ENCODE measurements around the gene PTPRE.

PTPRE gene

DNA sequence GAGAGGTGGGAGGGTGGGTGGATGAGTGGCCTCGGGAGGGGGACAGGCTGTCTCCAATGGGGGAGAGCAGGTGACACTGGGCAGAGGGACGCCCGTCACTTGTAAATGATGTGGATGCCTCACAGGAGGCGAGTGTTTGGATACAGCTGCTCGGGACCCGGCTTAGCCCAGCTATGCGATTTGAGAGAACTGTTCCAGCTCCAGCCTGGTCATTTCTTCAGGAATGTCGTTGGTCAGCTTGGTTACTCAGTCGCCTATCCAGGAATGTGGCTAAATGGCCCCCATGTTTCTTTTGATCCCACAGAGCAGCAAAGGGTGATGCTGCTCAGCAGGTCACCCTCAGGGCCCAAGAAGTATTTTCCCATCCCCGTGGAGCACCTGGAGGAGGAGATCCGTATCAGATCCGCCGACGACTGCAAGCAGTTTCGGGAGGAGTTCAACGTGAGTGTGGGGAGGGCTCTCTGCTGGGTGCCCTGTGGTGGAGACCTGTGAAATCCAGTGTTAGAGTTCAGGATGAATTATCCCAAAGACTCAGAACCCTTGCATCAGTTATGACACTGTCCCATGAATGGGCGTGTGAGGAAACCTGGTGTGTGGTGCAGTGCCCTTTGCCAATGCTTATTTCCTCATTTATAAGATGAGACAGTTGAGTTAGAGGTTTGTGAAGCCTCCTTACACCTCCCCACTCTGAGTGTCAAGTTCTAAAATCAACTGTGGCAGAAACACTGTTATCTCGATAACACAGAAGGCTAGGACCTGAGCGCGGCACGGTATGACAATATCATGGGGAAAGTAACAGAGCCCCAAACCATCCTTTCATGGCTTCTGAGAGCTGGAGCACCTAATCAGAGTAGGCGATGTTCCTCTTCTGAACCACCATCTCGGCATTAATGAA is 142.6 kb downstream of the PTPRE start:
- DNase-seq: no peak

DNA sequence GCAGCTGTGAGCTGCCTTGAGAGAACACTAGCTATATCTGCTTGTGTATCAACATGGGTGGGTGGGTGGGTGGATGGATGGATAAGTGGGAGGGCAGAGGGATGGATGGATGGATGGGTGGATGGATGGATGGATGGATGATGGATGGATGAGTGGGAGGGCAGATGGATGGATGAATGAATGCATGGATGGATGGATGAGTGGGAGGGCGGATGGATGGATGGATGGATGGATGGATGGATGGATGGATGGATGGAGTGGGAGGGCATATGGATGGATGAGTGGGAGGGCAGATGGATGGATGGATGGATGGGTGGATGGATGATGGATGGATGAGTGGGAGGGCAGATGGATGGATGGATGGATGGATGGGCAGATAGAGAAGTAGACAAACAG is 143.2 kb downstream of the PTPRE start:
- DNase-seq: no peak

DNA sequence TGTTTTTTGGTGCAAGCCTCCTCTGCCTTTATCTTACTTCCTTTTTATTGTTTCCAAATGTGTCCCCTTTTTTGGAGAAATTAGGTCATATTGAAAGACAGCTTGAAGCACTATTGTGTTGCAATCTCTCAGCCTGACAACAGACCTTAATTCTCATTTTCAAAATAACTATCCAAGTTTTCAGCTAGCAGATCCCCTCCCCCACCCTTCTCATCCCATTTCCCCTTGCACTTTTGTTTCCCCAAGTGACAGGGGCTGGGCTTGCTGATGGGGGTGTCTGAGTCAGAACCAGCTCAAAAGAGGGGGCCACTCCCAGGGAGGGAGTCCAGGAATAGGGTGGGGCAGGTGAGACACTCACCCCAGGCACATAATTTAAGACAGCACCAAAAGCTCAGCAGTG is 144.0 kb downstream of the PTPRE start:
- no peak for DNase-seq

DNA sequence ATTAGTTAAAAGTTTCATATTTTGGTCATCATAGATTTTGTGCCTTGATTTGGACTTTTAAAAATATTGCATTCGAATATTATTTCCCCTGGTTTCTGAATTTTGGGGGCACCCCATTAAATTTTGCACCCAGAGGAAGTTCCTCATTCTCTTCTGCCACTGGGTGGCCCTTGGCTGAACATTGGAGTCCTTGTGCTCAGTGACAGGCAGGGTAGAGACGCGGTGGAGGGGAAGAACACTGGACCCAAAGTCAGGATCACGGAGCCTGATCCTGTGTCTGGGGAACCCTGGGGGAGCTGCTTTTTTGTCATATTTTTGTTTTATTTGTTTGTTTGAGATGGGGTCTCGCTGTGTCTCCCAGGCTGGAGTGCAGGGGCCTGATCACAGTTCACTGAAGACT is 144.6 kb downstream of the PTPRE start:
- DNase-seq: no peak

DNA sequence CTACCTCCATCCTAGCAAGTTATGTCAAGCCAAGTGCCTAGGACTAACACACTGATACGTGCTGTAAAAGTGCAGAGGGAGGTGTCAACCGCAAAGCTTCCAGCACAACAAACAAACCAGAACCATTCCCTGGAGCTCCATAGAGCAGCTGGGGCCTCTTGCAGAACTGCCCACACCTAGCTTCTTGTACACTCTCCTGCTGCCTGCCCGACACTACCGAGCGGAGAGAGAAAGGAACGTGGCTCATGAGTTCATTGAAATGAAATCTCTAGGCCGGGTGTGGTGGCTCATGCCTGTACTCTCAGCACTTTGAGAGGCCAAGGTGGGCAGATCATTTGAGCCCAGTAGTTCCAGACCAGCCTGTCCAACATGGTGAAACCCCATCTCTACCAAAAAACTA is 145.8 kb downstream of the PTPRE start:
- DNase-seq: no peak

DNA sequence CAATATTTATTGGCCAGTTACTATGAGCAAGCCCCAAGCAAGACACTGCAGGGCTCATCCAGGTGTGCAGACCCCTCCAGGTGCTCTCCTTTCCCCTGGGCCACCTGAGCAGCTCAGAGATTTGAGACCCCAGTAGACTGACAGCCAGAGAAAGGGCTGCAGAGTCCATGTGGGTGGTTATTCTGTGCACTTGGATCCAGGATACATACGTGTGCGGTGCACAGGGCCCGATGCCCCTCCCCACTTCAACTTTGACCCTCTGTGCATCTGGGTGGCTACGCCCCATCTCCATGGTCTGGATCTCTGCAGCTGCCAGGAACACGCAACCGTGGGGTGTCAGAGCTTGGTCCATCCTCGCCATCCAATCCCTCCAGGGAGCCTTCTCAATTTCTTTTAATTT is 146.5 kb downstream of the PTPRE start:
- no peak for DNase-seq

DNA sequence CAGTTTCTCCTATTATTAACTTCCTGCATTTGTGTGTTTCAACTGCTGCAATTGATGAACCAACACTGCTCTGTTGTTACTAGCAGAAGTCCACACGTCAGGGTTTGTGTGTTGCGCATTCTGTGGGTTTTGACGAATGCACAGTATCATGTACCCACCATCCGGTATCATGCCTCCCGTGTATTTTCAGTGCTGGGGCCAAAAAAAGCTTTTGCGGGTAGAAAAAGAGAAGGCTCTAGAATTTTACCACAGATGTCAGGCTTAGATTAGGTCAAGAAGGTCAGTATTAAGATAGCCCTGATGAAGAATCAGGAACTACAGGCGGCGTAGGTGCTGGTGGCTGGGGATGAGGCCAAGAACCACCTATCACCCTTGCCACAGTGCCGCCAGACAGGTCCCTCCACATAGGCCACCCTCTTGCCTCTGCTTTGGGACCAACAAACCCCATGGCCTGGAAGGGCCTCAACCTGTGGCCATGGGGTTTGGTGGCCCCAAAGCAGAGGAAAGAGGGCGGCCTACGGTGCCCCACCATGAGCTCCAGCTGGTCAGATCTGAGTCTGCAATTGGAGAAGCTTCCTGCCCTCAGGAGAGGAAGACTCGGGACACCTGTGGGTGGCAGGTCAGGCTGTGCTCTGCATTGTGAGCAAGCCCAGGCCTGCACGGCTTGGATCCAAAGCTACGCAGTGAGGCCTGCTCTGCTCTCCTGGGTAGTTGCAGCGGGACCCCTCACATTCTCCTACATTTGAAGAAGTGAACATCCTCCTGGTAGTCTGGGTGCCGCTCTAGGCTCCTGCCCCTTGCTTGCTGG is 147.5 kb downstream of the PTPRE start:
- DNase-seq: no peak

DNA sequence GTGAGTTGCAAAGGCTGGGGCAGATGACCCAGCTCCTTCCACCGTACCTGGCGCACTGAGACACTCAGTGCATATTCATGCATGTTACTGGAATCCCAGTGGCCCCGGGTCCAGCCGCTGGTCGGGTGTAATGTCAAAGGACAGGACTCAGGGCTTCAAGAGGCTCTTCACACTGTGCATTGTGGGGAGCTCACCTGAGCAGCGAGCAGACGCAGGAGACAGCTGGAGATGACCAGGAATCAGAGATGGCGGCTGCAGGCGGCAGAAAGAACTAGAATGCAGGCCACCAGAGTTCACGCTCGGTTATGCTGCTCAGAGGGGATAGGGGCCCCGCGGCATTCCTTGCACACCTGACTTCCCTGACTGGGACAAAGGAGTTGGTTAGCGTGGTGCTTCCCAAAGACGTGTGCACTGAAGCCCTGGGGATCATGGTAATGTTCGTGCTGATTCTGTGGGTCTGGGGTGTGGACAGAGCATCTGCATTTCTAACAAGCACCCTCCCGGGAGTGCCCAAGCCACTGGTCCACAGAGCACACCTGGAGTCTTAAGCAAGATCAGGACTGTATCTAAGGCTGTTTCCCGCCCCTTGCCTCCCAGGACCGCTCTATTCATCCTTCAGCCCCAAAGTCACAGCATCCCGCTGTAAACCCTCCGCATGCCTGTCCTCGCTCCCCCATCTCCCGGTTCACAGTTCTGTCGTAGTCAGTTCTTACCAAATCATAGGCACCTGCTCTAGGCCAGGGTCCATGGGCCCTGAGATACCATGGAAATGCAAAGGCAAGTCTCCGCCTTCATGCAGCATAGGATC is 148.4 kb downstream of the PTPRE start:
- no peak for DNase-seq

DNA sequence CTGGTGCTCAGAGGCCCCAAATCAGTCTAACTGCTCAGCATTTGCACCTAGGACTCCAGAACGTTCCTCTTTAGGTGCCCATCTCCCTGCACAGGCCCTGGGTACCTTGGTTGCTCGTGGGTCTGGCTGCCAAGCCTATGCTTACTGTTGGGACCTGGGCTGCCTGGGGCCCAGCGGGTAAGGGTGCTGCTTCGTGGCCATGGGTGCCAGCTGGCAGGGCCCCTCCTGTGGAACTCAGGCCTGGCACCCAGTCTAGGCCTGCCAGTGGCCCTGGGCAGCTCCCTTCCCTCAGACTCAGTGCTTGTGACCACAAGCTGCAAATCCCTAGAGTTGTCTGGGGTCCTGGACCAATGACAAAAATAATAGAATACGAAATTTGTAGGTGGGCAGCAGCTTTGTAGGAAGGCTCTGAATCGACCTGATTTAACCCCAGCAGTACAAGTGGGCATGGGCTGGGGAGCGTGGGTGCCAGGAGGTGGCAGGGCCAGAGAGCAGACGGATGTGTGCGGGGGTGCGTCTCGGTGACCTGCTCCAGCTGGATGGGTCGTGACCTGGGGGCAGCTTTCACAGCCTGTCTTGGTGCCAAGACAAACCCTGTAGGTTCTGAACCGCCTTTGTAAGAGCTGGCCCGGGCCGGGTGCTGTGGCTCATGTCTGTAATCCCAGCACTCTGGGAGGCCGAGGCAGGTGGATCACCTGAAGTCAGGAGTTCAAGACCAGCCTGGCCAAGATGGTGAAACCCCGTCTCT is 149.6 kb downstream of the PTPRE start:
- no peak for DNase-seq

DNA sequence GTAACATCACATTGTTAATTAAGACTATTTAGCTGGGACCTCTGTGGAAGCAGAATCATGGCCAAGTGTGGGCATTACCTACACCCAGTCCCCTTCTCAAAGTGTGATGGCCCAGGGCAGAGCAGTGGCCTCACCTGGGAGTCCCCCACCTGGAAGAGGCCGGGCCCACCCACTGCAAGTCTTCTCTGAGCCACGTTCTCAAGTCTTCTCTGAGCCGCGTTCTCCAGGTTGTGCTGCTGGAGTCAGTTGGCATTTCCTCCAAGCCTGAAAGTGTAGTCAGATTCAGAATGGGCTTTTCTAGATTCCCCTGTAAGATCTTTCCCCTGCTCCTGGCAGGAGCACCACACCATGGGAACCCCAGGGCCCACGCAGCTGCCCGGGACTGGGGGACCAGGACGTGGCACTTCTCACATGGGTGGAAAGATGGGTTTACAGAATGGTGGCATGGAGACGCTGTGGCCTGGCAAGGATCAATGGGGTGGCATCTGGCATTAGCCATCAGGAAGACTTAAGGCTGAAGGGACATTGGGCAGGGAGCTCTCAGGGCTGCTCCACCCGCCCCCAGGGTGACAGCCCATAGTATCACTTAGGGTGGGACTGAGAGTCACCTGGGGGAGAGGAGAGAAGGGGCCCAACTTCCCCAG is 151.3 kb downstream of the PTPRE start:
- no peak for DNase-seq

DNA sequence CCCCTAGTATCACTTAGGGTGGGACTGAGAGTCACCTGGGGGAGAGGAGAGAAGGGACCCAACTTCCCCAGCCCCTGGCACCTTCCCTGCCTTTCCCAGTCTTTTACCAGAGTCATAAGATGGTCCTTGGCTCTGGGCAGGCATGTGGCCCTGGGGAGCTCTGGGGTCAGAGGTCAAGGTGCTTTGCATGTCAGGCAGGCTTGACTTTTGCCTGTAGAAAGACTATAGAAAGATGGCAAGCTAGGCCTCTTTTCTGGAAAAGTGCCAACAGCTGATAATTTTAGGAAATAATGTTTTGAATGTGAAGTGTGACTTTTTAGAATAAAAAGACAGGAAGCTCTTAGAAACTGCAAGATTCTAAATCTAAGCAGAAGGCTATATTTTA is 151.8 kb downstream of the PTPRE start:
- DNase-seq: no peak

DNA sequence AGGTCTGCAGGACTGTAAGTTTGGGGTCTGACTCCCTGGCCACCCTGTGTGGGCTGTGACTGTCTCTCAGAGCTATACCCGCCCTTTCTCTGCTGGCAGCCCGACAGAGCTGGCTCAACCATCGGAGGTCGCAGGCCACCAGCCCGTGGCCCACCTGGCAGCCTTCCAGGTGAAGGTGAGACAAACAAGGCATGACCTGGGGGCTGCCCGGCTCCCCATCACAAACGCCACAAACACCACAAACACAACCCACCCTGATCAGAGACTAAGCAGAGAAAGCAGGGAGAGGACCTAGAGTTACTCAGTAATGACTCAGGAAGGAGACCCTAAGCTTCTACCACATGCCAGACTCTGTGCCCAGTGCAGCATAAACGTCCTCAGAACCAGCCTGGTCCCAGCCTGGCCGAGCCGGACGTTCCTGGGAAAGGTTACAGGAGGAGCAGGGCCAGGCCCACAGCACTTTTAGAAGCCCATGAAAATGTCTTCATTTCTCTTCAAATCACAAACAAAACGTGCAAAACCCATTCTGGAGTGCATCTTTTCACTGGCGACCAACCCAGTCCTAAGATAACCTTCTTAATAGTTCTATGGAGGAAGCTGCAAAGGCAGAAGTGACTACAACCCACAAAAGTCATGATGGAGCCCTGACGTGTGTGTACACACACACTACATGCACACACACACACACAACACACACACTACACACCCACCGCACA is 152.5 kb downstream of the PTPRE start:
- DNase-seq: no peak

DNA sequence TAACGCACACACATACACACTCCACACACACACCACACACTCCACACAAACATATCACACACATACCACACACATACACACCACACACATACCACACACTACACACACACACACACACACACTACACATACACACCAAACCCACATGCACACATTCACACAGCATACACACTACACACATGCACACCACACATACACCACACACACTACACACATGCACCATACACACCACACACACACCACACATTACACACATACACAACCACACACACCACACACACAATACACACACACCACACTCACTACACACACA is 153.0 kb downstream of the PTPRE start:
- no peak for DNase-seq

DNA sequence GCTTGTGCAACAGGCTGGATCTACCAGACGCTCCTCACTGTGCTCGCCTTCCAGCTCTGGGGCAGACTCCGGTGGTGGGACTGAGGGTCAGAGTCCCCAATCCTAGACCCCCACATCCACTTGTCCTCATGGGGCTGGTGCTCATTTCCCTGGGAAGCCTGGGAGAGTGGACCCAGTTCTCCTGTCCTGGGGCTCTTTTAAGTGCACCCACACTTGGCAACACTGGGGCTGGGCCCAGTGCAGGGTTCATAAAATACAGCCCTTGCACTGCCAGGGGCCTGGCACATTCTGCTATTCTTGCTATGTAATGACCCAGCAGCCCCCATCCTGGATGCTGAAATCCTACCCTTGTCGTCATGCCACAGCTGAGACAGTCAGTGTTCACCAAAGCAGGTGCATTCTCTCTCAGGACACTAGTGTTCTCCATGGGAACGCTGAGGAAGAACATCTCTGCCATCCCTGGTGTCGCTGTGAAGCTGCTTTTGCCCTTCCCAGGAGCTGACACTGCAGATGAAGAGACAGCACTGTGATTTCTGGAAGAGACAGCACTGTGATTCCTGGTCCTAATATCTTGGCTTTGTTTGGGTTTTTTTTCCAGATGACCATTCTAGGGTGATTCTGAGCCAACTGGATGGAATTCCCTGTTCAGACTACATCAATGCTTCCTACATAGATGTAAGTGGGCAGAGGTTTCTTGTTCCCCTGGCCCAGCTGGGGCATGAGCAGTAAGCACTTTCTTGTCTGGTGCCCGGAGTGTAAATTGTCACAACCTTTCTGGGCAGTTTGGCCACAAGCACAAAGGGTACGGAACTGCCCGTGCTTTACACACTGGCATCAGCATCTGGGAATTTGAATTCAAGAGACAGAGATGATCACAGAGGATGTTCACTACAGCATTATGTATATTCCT is 153.7 kb downstream of the PTPRE start:
- DNase-seq: no peak

DNA sequence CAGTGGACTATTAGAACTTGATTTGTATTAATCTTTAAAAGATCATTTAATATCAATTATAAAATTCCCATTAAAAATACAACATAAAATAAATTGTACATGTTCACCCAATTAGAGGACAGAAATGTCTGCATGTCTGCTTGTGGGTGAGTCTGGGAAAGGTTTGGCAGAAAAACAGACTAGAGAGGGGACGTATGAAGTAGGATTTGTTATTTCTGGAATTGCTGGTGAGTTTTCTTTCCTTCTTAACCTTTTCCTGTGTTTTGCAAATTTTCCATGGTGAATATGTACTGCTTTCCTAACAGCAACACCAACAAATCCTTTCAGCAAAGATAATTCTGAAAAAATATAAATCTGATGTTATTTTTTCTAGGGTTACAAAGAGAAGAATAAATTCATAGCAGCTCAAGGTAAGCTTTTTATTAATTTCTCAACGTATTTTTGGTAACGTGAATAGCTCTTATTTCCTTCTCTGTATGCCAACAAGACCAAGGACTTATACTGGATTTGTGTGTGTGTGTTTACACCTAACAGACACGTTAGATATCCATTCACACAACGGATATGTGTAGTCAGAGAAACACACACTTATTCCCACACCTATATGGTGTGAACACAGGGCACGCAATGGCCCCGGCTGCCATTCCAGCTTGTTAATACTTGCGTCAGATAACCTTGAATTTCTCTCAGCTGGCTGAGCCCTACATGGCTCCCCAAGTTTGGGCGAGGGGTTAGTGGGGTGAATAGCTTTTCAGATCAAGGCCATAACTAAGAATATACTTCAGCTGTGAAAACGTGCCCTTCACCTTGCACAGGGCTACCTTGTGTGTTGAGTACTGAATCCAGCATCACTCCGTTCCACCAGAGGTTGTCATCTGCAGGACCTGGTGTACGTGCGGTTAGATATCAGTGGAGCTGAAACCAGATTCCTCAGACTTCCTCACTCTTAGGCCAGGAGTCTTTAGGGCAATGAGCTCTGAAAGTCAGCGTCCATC is 154.7 kb downstream of the PTPRE start:
- no peak for DNase-seq

DNA sequence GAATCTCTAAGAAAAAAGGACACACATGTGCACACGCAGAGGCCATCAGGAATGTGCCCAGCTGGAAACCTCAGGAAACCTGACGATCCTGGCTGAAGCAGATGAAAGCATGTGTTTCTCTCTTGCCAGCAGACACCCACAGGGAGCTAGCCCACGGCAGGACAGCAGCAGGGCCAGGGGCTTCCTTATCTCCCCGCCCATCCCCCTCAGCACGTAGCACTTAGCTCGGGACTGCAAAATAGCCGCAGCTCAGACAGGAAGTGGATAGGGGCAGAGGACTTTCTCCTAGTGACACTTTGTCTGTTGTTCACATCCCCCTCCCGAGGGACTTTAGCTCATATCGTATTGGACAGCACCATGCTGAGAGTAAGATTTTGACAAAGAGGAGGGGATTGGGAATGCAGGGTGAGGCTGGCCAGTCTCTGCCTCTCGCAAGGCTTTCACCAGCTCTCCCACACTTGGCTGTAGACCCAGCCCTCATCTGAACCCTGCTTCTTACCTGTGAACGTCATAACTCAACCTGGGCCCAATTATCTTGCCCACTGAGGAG is 155.5 kb downstream of the PTPRE start:
- DNase-seq: no peak

DNA sequence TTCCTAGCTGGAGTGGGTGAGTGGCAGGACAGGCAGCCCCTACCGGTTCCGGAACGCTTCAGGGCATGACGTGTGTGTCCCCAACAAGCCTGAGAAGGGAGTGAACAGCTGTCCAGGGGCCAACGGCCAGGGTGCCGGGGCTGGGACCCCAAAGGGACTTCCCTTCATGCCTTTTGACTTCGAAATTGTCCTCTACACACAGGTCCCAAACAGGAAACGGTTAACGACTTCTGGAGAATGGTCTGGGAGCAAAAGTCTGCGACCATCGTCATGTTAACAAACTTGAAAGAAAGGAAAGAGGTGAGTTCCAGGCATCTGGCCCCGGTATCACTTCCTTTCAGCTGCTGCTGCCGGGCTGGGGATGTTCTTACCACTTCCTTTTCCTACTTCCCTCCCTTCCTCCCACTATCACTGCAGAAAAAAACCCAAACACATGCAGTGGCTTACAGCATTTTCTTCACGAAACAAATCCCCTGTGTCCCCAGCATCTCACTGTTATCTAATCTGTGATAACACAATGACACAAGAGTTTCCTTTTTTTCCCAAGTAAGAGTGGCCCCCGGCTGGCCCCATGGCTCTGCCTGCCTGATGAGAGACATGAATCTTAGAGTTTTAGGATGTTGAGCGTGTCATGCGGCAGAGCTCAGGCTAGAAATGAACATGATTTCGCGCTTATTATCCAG is 156.1 kb downstream of the PTPRE start:
- no peak for DNase-seq

DNA sequence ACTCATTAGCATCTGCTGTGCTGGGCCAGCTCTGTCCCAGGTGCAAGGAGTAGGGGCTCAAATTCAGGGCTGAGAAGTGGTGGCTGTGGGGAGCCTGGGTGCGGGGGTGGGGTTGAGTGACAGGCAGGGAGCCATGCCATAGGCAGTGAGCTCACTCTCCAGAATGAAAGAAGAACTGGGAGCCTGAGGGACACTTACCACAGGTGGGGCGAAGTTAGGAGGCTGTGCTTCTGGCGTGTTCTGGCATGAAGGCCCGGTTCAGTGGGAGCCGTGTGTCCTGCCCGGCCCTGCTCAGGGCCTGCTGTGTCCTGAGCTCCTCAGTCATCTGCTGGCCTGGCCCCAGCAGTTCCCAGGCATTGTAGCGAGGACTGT is 156.8 kb downstream of the PTPRE start:
- DNase-seq: no peak

Data from SW 1271 (cell line).